Neural cell (in vitro differentiated cells): ENCODE data around the gene FHOD3. TPM values are rescaled to one million over a fixed set of nuclear protein-coding genes. Genes with fewer than 3 reads are reported as not detected.

Experiments used
- H2AFZ ChIP-seq: fragments of 200-600, 300-800 bp; sonication (generic), shearing (Covaris generic); 2 replicates; pipeline ENCODE4 v1.6.0; 2014; ENCODE audit warnings: low read depth, mild to moderate bottlenecking, antibody characterized with exemption, low read length, moderate library complexity
- H3F3A ChIP-seq: fragments of 200-600 bp; shearing (Covaris generic); 2 replicates; pipeline ENCODE4 v1.6.1; 2016; ENCODE audit warnings: mild to moderate bottlenecking, moderate library complexity, mixed read lengths, antibody characterized with exemption, low read length; ENCODE audit not compliant: insufficient read depth, poor library complexity, severe bottlenecking
- H3K27ac ChIP-seq: fragments of 200-600, 300-800 bp; sonication (generic), shearing (Covaris generic); 2 replicates; pipeline ENCODE4 v1.5.1; 2014; ENCODE audit warnings: mild to moderate bottlenecking, low read length, moderate library complexity
- H3K27me3 ChIP-seq: fragments of 300-800, 200-600 bp; sonication (generic), shearing (Covaris generic); 2 replicates; pipeline ENCODE4 v1.6.0; 2014; ENCODE audit warnings: mild to moderate bottlenecking, low read depth, low read length, moderate library complexity; ENCODE audit not compliant: insufficient read depth
- H3K36me3 ChIP-seq: fragments of 300-800, 200-600 bp; sonication (generic), shearing (Covaris generic); 2 replicates; pipeline ENCODE4 v1.5.1; 2014; ENCODE audit warnings: mild to moderate bottlenecking, antibody characterized with exemption, low read length, moderate library complexity; ENCODE audit not compliant: insufficient read depth
- H3K4me2 ChIP-seq: fragments of 300-800, 200-600 bp; sonication (generic), shearing (Covaris generic); 2 replicates; pipeline ENCODE4 v1.6.0; 2014; ENCODE audit warnings: mild to moderate bottlenecking, low read length
- H3K4me3 ChIP-seq: fragments of 300-800, 200-600 bp; sonication (generic), shearing (Covaris generic); 2 replicates; pipeline ENCODE4 v1.5.1; 2014; ENCODE audit warnings: mild to moderate bottlenecking, low read length, moderate library complexity
- H3K79me2 ChIP-seq: fragments of 200-600 bp; shearing (Covaris generic); replicated peaks from 2 replicates; pipeline ENCODE4 v1.6.0; 2014; ENCODE audit warnings: mild to moderate bottlenecking, low read length, moderate library complexity; ENCODE audit not compliant: insufficient read depth
- H3K9ac ChIP-seq: fragments of 300-800, 200-600 bp; sonication (generic), shearing (Covaris generic); 2 replicates; pipeline ENCODE4 v1.6.1; 2016; ENCODE audit warnings: mild to moderate bottlenecking, low read length, mixed read lengths
- H3K9me2 ChIP-seq: fragments of 200-600 bp; shearing (Covaris generic); 2 replicates; pipeline ENCODE4 v1.6.1; 2016; ENCODE audit warnings: mild to moderate bottlenecking, low read length, mixed read lengths; ENCODE audit not compliant: insufficient read depth
- H3K9me3 ChIP-seq: fragments of 200-600, 300-800 bp; sonication (generic), shearing (Covaris generic); 2 replicates; pipeline ENCODE4 v1.6.1; 2016; ENCODE audit warnings: mild to moderate bottlenecking, mixed run types, low read length, moderate library complexity, mixed read lengths
- H4K20me1 ChIP-seq: fragments of 200-600 bp; shearing (Covaris generic); 2 replicates; pipeline ENCODE4 v1.6.1; 2016; ENCODE audit warnings: mild to moderate bottlenecking, mixed run types; ENCODE audit not compliant: insufficient read depth
- EP300 ChIP-seq: fragments of 450-650 bp; conservative IDR thresholded peaks from 2 replicates; pipeline ENCODE4 v1.6.1; 2014; ENCODE audit warnings: antibody characterized with exemption, mild to moderate bottlenecking, moderate library complexity; ENCODE audit not compliant: poor library complexity, severe bottlenecking
- EZH2 ChIP-seq: fragments of 200-600, 300-800 bp; shearing (Covaris generic), sonication (generic); IDR thresholded peaks from 2 replicates; pipeline ENCODE4 v1.6.1; 2014; ENCODE audit warnings: antibody characterized with exemption, low read length, borderline replicate concordance, mild to moderate bottlenecking; ENCODE audit not compliant: insufficient read depth, poor library complexity, severe bottlenecking
- MXI1 ChIP-seq: fragments of 450-650 bp; conservative IDR thresholded peaks from 2 replicates; pipeline ENCODE4 v1.6.1; 2014; ENCODE audit warnings: antibody characterized with exemption, mild to moderate bottlenecking; ENCODE audit not compliant: poor library complexity, severe bottlenecking
- POLR2AphosphoS5 ChIP-seq: IDR thresholded peaks from 2 replicates; pipeline ENCODE4 v1.6.1; 2012
- RAD21 ChIP-seq: fragments of 450-650 bp; conservative IDR thresholded peaks from 2 replicates; pipeline ENCODE4 v1.6.1; 2014; ENCODE audit warnings: antibody characterized with exemption, mild to moderate bottlenecking, moderate library complexity
- SMC3 ChIP-seq: fragments of 450-650 bp; conservative IDR thresholded peaks from 2 replicates; pipeline ENCODE4 v1.6.1; 2014; ENCODE audit warnings: antibody characterized with exemption, mild to moderate bottlenecking, moderate library complexity; ENCODE audit not compliant: poor library complexity
- TAF1 ChIP-seq: IDR thresholded peaks from 2 replicates; pipeline ENCODE4 v1.6.1; 2012; ENCODE audit warnings: low read depth
- polyA plus RNA-seq: library from polyadenylated mRNA; depleted of rRNA; stranded (reverse); fragments of >200 nt; gene quantifications from 2 replicates; pipeline ENCODE4 v1.2.3, GENCODE V29; 2014
- TF ChIP-seq, protein P1 (sequence below): IDR thresholded peaks from 2 replicates; pipeline ENCODE4 v1.6.1; 2012; ENCODE audit warnings: borderline replicate concordance
- TF ChIP-seq, protein P2 (sequence below): fragments of 450-650 bp; IDR thresholded peaks from 2 replicates; pipeline ENCODE4 v1.5.1; 2014; ENCODE audit warnings: antibody characterized with exemption, mild to moderate bottlenecking, moderate library complexity; ENCODE audit not compliant: poor library complexity, severe bottlenecking

FHOD3 gene
- polyA plus RNA-seq, 1 donor from 2014 or later: 19.4 TPM

DNA sequence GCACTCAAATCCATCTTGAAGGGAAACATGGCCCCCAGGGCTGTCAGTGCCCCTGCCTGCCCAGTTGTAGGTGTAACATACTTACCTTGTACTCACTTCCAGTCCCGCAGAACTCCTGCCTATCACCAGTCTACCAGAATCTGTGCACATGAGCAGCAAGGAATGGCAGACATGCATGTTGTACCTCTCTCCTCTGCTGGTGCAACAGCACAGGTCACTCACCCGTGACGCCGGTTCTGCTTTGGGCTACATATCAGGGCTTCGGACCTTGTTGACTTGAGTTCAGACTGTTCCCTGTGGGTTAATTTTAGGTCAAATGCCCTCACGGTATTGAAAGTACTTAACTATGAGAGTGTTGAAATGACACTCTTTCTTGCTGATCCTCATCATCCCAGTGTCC, 315.6 kb downstream of the FHOD3 start:
- Histone ChIP-seq H3K9ac (no peak overlapping the region), H3F3A (no peaks in the 10 kb centered on the region), H3K9me3 (no peaks in the 10 kb centered on the region), H4K20me1 (no peaks in the 10 kb centered on the region), H3K27ac (no peak overlapping the region), H3K79me2 (no peaks in the 10 kb centered on the region), H3K9me2 (no peaks in the 10 kb centered on the region), H3K4me3 (no peak overlapping the region), H3K27me3 (no peaks in the 10 kb centered on the region), H3K4me2 (no peak overlapping the region), H2AFZ (no peak overlapping the region), H3K36me3 (peaks cover 7% of the 10 kb centered on the region)
- TF ChIP-seq EZH2 (no peak), MXI1 (no peak), EP300 (no peak), SMC3 (no peak), POLR2AphosphoS5 (no peak), TAF1 (no peak), RAD21 (no peak)
- TF ChIP-seq, protein P1, sequence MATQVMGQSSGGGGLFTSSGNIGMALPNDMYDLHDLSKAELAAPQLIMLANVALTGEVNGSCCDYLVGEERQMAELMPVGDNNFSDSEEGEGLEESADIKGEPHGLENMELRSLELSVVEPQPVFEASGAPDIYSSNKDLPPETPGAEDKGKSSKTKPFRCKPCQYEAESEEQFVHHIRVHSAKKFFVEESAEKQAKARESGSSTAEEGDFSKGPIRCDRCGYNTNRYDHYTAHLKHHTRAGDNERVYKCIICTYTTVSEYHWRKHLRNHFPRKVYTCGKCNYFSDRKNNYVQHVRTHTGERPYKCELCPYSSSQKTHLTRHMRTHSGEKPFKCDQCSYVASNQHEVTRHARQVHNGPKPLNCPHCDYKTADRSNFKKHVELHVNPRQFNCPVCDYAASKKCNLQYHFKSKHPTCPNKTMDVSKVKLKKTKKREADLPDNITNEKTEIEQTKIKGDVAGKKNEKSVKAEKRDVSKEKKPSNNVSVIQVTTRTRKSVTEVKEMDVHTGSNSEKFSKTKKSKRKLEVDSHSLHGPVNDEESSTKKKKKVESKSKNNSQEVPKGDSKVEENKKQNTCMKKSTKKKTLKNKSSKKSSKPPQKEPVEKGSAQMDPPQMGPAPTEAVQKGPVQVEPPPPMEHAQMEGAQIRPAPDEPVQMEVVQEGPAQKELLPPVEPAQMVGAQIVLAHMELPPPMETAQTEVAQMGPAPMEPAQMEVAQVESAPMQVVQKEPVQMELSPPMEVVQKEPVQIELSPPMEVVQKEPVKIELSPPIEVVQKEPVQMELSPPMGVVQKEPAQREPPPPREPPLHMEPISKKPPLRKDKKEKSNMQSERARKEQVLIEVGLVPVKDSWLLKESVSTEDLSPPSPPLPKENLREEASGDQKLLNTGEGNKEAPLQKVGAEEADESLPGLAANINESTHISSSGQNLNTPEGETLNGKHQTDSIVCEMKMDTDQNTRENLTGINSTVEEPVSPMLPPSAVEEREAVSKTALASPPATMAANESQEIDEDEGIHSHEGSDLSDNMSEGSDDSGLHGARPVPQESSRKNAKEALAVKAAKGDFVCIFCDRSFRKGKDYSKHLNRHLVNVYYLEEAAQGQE: no peak
- TF ChIP-seq, protein P2, sequence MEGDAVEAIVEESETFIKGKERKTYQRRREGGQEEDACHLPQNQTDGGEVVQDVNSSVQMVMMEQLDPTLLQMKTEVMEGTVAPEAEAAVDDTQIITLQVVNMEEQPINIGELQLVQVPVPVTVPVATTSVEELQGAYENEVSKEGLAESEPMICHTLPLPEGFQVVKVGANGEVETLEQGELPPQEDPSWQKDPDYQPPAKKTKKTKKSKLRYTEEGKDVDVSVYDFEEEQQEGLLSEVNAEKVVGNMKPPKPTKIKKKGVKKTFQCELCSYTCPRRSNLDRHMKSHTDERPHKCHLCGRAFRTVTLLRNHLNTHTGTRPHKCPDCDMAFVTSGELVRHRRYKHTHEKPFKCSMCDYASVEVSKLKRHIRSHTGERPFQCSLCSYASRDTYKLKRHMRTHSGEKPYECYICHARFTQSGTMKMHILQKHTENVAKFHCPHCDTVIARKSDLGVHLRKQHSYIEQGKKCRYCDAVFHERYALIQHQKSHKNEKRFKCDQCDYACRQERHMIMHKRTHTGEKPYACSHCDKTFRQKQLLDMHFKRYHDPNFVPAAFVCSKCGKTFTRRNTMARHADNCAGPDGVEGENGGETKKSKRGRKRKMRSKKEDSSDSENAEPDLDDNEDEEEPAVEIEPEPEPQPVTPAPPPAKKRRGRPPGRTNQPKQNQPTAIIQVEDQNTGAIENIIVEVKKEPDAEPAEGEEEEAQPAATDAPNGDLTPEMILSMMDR: no peak

DNA sequence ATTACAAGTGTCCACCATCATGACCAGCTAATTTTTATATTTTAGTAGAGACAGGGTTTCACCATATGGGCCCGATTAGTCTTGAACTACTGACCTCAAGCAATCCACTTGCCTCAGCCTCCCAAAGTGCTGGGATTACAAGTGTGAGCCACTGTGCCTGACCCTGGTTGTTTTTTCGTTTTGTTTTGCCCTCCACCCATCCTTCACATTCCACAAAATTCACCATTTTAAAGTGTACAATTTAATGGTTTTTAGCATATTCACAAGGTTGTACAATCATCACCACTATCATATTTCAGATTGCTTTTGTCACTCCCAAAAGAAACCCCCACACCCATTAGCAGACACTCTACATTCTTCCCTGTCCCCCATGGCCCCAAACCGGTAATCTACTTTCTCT, 316.3 kb downstream of the FHOD3 start:
- H3K79me2 ChIP-seq: no peaks in the 10 kb centered on the region
- H3K36me3 ChIP-seq: peaks cover 7% of the 10 kb centered on the region
- no peak overlapping the region for H3K4me2 ChIP-seq
- no peak overlapping the region for H3K27ac ChIP-seq
- no peaks in the 10 kb centered on the region for H3F3A ChIP-seq
- no peaks in the 10 kb centered on the region for H3K27me3 ChIP-seq
- H3K9ac ChIP-seq: no peak overlapping the region
- no peak overlapping the region for H3K4me3 ChIP-seq
- H2AFZ ChIP-seq: no peak overlapping the region
- H3K9me2 ChIP-seq: no peaks in the 10 kb centered on the region
- TF ChIP-seq EZH2 (no peak), TAF1 (no peak), EP300 (no peak), RAD21 (no peak), POLR2AphosphoS5 (no peak), MXI1 (no peak), SMC3 (no peak)
- TF ChIP-seq, protein P2: no peak
- TF ChIP-seq, protein P1: no peak
- no peaks in the 10 kb centered on the region for H4K20me1 ChIP-seq
- H3K9me3 ChIP-seq: no peaks in the 10 kb centered on the region
